ENCODE data around the gene MYL6. TPM values are rescaled to one million over a fixed set of nuclear protein-coding genes. Genes with fewer than 3 reads are reported as not detected.

MYL6 gene
- total and polyA plus RNA-seq, 2 donors (not counting 3 experiments of a cell fraction or from before 2014, with no cell fraction given), result 2,543 to 8,470 TPM

DNA sequence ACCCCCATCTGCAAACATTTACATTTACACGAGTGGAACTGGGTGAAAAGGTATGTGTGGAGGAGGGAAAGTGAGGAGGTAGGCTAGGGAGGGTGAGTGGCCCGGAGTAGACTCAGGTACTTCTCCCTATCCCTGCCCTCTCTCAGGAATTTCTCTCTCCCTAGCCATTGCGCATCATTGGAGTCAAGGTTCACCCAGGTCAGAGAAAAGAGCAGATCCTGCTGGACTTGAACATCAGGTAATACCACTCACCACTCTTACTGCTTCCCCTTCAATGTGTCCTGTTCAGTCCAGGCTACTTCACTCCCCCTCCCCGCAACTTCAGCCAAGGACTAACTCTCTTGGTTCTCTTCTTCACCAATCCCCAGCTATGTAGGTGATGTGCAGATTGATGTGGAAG, 27.3 kb upstream of the MYL6 start:
- POLR2A ChIA-PET, result interaction anchor here (0.5 kb wide), 1 partner anchor 31 kb away, joined by 3 read pairs; no protein-coding TSS in a partner anchor
- CTCF ChIA-PET, result no interaction called here
- no peak overlapping the region for H3K4me2 ChIP-seq (ENCODE audit: insufficient read depth, low read length)
- H3K36me3 ChIP-seq (ENCODE audit: control insufficient read depth in 2 of 2, extremely low read depth in 1 of 2, insufficient read depth in 2 of 2, low read length in 2 of 2), result peaks cover 9 to 33% of the 10 kb centered on the region in 2 experiments
- H2AFZ ChIP-seq (ENCODE audit: low read depth, low read length), result no peak overlapping the region
- intact Hi-C loops (cut with micrococcal nuclease), result no loop called here
- H3K9me3 ChIP-seq (replicated peaks; ENCODE audit: control insufficient read depth, insufficient read depth, low read length), result no peaks in the 10 kb centered on the region
- H4K20me1 ChIP-seq (replicated peaks; ENCODE audit: control insufficient read depth, extremely low read depth, insufficient read depth, low read length), result no peaks in the 10 kb centered on the region
- H3K9ac ChIP-seq (replicated peaks; ENCODE audit: extremely low read depth, insufficient read depth, low read length), result no peak overlapping the region
- TF ChIP-seq CTCF (IDR thresholded peaks at IDR 0.05; ENCODE audit: extremely low read depth in 1 of 2, insufficient read depth in 1 of 2, low read depth in 1 of 2, low read length in 2 of 2) (no peak), MYC (IDR thresholded peaks at IDR 0.05; ENCODE audit: low read depth, low read length) (no peak), GATA2 (IDR thresholded peaks at IDR 0.05; ENCODE audit: insufficient read depth, insufficient read length, low read depth, low read length) (no peak), EZH2 (IDR thresholded peaks at IDR 0.05; ENCODE audit: borderline replicate concordance, low read depth, low read length, severe bottlenecking) (no peak), POLR2A (IDR thresholded peaks at IDR 0.05; ENCODE audit: low read depth, low read length) (no peak), MAX (IDR thresholded peaks at IDR 0.05; ENCODE audit: insufficient read depth, insufficient read length) (no peak), FOS (IDR thresholded peaks at IDR 0.05; ENCODE audit: borderline replicate concordance, insufficient read depth, low read length) (no peak), JUN (IDR thresholded peaks at IDR 0.05; ENCODE audit: borderline replicate concordance, insufficient read depth, insufficient read length, low read depth) (no peak), POLR2AphosphoS5 (IDR thresholded peaks at IDR 0.05; ENCODE audit: insufficient read depth, low read depth, low read length) (no peak)
- H3K4me3 ChIP-seq (replicated peaks in 1 of 3; ENCODE audit: insufficient read depth in 1 of 3, low read depth in 1 of 3, low read length in 3 of 3), result no peak overlapping the region
- DNase-seq (ENCODE audit: low read depth, low spot score) (no peak), FAIRE-seq (no peak)
- peaks cover 19% of the 10 kb centered on the region for H3K79me2 ChIP-seq (ENCODE audit: control insufficient read depth, insufficient read depth, low read length)
- peaks cover 22% of the 10 kb centered on the region for H3K4me1 ChIP-seq (ENCODE audit: control insufficient read depth, extremely low read depth, insufficient read depth, low read length)
- H3K27ac ChIP-seq (ENCODE audit: insufficient read depth, low read depth, low read length), result no peak overlapping the region
- no peaks in the 10 kb centered on the region for H3K9me1 ChIP-seq (replicated peaks; ENCODE audit: control insufficient read depth, extremely low read depth, insufficient read depth, low read length)
- no TSS peak for BruUV-seq (replicated peaks)
- dilution Hi-C loops (cut with MboI; ENCODE audit: extremely low pct_ligation_motif_present, low sequenced_read_pairs), result no loop called here
- H3K27me3 ChIP-seq (ENCODE audit: control insufficient read depth in 2 of 2, insufficient read depth in 2 of 2, low read length in 2 of 2), result no peaks in the 10 kb centered on the region
